ENCODE results near the gene JPT2. TPM values are rescaled to one million over a fixed set of nuclear protein-coding genes. Genes with fewer than 3 reads are reported as not detected.
A peak's percentile ranks its signal among the peaks of the same experiment; 100 is the strongest.

Gene JPT2
- total and polyA plus RNA-seq, 4 experiments from 2014 or later: 4.8 to 43.1 (median 24.4) TPM

DNA sequence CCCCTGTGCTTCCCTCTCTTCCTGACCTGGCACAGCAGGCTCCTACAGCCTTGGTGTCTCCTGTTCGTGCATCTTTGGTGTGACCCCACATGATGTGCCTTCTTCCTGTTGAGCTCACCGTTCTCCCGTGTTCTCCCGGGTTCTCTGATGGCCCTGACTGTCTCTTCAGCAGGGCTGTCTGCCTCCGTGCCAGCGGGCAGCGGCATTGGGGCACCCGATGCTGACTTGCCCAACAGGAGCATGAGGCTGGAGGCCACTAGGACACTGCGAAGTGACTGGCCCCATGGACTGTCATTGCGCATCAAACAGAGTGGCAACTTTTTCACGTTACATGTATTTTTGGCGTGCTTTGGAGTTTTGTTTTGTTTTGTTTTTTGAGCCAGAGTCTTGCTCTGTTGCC, 43.5 kb upstream of the JPT2 start:
- Mint-ChIP-seq H3K27me3 (no peaks in the 10 kb centered on the region), H3K36me3 (peaks cover 43 to 62% of the 10 kb centered on the region in 2 donors), H3K4me3 (no peak overlapping the region), H3K4me1 (peaks cover 0 to 7% (median 3%) of the 10 kb centered on the region in 4 donors), H3K9me3 (no peaks in the 10 kb centered on the region), H3K27ac (no peak overlapping the region)
- Histone ChIP-seq H3K4me3 (ENCODE audit: low read length in 2 of 2) (no peak overlapping the region), H3K36me3 (ENCODE audit: insufficient read depth, low read length) (peaks cover 51% of the 10 kb centered on the region), H3K27me3 (ENCODE audit: insufficient read depth, low read length) (no peaks in the 10 kb centered on the region), H3K9me3 (ENCODE audit: control insufficient read depth in 1 of 2, low read length in 2 of 2) (no peaks in the 10 kb centered on the region), H3K27ac (ENCODE audit: low read depth, low read length) (no peak overlapping the region), H3K4me1 (ENCODE audit: insufficient read depth, low read length) (no peaks in the 10 kb centered on the region)
- no peak for DNase-seq
- intact Hi-C loops (cut with micrococcal nuclease): no loop called here
- POLR2A ChIA-PET (ENCODE audit: partially characterized antibody): no interaction called here
- CTCF ChIA-PET (ENCODE audit: partially characterized antibody): interaction anchor here (1.1 kb wide), 1 partner anchor 89 kb away, joined by 3 read pairs; no protein-coding TSS in a partner anchor

DNA sequence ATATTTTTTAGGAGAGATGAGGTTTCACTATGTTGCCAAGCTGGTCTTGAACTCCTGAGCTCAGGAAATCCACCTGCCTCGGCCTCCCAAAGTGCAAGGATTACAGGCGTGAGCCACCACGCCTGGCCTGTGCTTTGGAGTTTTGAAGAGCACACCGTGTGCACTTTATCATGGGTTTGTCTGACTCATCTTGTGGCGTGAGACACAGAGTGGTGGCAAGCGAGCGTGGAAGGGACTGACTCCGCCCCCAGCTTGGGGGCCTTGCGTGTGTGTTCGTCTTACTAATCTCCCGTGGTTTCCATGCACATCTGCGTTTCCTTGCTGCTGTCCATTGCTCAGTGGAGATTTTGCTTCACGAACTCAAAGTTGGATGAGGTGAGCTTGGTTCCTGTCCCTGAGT, 43.0 kb upstream of the JPT2 start:
- Mint-ChIP-seq H3K27ac (no peak overlapping the region), H3K9me3 (no peaks in the 10 kb centered on the region), H3K4me3 (no peak overlapping the region), H3K4me1 (peaks cover 0 to 5% (median 3%) of the 10 kb centered on the region in 4 donors), H3K27me3 (no peaks in the 10 kb centered on the region), H3K36me3 (peaks cover 47 to 66% of the 10 kb centered on the region in 2 donors)
- no peak overlapping the region for H3K4me3 ChIP-seq (ENCODE audit: low read length in 2 of 2)
- H3K27ac ChIP-seq (ENCODE audit: low read depth, low read length): no peak overlapping the region
- peaks cover 56% of the 10 kb centered on the region for H3K36me3 ChIP-seq (ENCODE audit: insufficient read depth, low read length)
- H3K27me3 ChIP-seq (ENCODE audit: insufficient read depth, low read length): no peaks in the 10 kb centered on the region
- H3K9me3 ChIP-seq (ENCODE audit: control insufficient read depth in 1 of 2, low read length in 2 of 2): no peaks in the 10 kb centered on the region
- ChIA-PET CTCF (ENCODE audit: partially characterized antibody) (no interaction called here), POLR2A (ENCODE audit: partially characterized antibody) (no interaction called here)
- no peak for DNase-seq
- H3K4me1 ChIP-seq (ENCODE audit: insufficient read depth, low read length): no peaks in the 10 kb centered on the region
- intact Hi-C loops (cut with micrococcal nuclease): no loop called here

DNA sequence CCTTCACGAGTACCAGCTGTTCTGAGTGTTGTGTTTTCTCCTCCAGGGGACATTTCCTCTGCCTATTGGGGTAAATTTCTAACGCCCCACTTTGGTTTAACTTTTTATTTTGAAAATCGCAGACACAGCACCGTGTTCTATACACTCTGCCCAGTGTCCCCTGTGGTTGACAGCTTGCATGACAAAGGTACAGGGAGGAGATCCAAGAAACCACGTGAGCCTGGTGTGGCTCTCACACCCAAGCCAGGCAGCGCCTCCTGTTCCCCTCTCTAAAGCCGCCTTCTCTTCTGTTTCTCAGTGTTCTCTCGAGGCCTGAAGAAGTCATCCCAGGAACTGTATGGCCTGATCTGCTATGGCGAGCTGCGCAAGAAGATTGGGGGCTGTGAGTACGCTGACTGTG, 40.6 kb upstream of the JPT2 start:
- H3K4me3 ChIP-seq (ENCODE audit: low read length in 2 of 2): no peak overlapping the region
- ChIA-PET POLR2A (ENCODE audit: partially characterized antibody) (no interaction called here), CTCF (ENCODE audit: partially characterized antibody) (interaction anchor here (1.1 kb wide), 1 partner anchor 1290 kb away, joined by 4 read pairs; no protein-coding TSS in a partner anchor)
- Mint-ChIP-seq H3K9me3 (no peaks in the 10 kb centered on the region), H3K4me1 (peaks cover 0 to 11% (median 0%) of the 10 kb centered on the region in 4 donors), H3K27me3 (no peaks in the 10 kb centered on the region), H3K36me3 (peaks cover 50 to 65% of the 10 kb centered on the region in 2 donors), H3K27ac (no peak overlapping the region), H3K4me3 (no peak overlapping the region)
- H3K4me1 ChIP-seq (ENCODE audit: insufficient read depth, low read length): no peaks in the 10 kb centered on the region
- H3K27ac ChIP-seq (ENCODE audit: low read depth, low read length): no peak overlapping the region
- H3K27me3 ChIP-seq (ENCODE audit: insufficient read depth, low read length): no peaks in the 10 kb centered on the region
- intact Hi-C loops (cut with micrococcal nuclease): no loop called here
- peaks cover 76% of the 10 kb centered on the region for H3K36me3 ChIP-seq (ENCODE audit: insufficient read depth, low read length)
- no peaks in the 10 kb centered on the region for H3K9me3 ChIP-seq (ENCODE audit: control insufficient read depth in 1 of 2, low read length in 2 of 2)
- no peak for DNase-seq

DNA sequence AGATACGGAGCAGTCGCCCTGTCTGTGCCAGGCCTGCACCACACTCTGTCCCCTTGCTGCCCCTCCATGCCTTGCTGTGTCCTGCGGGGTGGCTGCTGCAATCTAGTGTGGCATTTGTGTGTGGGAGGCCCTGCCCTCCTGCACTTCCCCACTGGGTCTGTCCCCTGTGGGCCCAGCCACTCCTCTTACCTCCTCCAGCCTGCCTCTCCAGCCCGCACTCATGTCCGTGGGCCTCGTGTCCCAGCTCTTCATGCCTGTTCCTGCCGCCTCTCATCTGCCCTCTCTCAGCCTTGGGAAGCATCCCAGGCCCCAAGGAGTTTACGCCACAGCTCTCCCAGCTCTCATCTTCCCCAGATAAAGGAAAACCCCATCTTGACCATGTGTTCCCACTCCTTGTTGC, 39.3 kb upstream of the JPT2 start:
- intact Hi-C loops (cut with micrococcal nuclease): no loop called here
- Histone ChIP-seq H3K36me3 (ENCODE audit: insufficient read depth, low read length) (peaks cover 73% of the 10 kb centered on the region), H3K4me3 (ENCODE audit: low read length in 2 of 2) (no peak overlapping the region), H3K27me3 (ENCODE audit: insufficient read depth, low read length) (no peaks in the 10 kb centered on the region), H3K27ac (ENCODE audit: low read depth, low read length) (no peak overlapping the region), H3K4me1 (ENCODE audit: insufficient read depth, low read length) (no peaks in the 10 kb centered on the region), H3K9me3 (ENCODE audit: control insufficient read depth in 1 of 2, low read length in 2 of 2) (no peaks in the 10 kb centered on the region)
- POLR2A ChIA-PET (ENCODE audit: partially characterized antibody): interaction anchor here (0.7 kb wide), 1 partner anchor 87 kb away, joined by 3 read pairs; no protein-coding TSS in a partner anchor
- Mint-ChIP-seq H3K27me3 (no peaks in the 10 kb centered on the region), H3K27ac (peak overlapping the region in 1 of 7 donors; percentile 60), H3K4me3 (no peak overlapping the region), H3K4me1 (peaks cover 0 to 11% (median 2%) of the 10 kb centered on the region in 4 donors), H3K36me3 (peaks cover 50 to 66% of the 10 kb centered on the region in 2 donors), H3K9me3 (no peaks in the 10 kb centered on the region)
- CTCF ChIA-PET (ENCODE audit: partially characterized antibody): no interaction called here
- DNase-seq: no peak

DNA sequence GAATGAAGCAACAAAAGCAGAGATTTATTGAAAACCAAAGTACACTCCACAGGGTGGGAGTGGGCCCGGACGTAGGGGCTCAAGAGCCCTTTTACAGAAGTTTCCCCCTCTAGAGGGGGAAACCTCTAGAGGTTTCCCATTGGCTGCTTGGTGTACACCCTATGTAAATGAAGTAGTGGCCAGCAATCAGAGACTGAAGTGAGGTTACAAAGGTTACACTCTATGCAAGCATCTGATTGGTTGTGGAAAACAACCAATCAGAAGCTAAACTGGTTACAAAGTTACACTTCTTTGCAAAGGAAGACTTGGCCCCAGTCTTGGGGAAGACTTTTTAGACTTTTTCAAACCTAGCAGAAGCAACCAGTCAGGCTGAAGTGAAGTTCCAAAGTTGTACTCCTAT, 38.8 kb upstream of the JPT2 start:
- Histone ChIP-seq H3K36me3 (ENCODE audit: insufficient read depth, low read length) (peaks cover 74% of the 10 kb centered on the region), H3K9me3 (ENCODE audit: control insufficient read depth in 1 of 2, low read length in 2 of 2) (no peaks in the 10 kb centered on the region), H3K27ac (ENCODE audit: low read depth, low read length) (no peak overlapping the region), H3K27me3 (ENCODE audit: insufficient read depth, low read length) (no peaks in the 10 kb centered on the region), H3K4me1 (ENCODE audit: insufficient read depth, low read length) (no peaks in the 10 kb centered on the region), H3K4me3 (ENCODE audit: low read length in 2 of 2) (no peak overlapping the region)
- no peak for DNase-seq
- H3K9me3 Mint-ChIP-seq: no peaks in the 10 kb centered on the region
- intact Hi-C loops (cut with micrococcal nuclease): no loop called here
- H3K27ac Mint-ChIP-seq: peak overlapping the region in 1 of 7 donors; percentile 78
- H3K36me3 Mint-ChIP-seq: peaks cover 49 to 67% of the 10 kb centered on the region in 2 donors
- ChIA-PET CTCF (ENCODE audit: partially characterized antibody) (no interaction called here), POLR2A (ENCODE audit: partially characterized antibody) (no interaction called here)
- peaks cover 1 to 12% (median 3%) of the 10 kb centered on the region in 4 donors for H3K4me1 Mint-ChIP-seq
- H3K27me3 Mint-ChIP-seq: no peaks in the 10 kb centered on the region
- H3K4me3 Mint-ChIP-seq: no peak overlapping the region

DNA sequence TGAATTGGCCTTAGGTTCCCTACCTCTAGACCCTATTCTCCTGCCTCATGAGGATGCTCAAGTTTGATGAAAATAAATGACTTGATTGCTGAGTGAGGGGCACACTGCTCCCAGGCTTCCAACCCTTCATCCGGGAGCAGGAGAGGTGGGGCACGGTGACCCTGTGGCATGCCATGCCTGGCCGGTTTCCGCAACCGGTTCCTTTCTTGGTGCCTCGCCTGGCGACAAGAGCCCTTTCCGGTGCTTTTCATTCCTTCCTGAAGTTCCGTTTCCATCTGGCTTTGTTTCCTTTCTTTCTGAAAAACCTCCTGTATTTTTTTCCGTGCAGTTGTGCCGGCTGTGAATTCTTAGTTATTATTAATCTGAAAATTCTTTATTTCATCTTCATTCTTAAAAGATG, 38.2 kb upstream of the JPT2 start:
- H3K27me3 Mint-ChIP-seq: no peaks in the 10 kb centered on the region
- H3K27me3 ChIP-seq (ENCODE audit: insufficient read depth, low read length): no peaks in the 10 kb centered on the region
- no peak overlapping the region for H3K27ac ChIP-seq (ENCODE audit: low read depth, low read length)
- H3K4me1 Mint-ChIP-seq: peaks cover 1 to 17% (median 6%) of the 10 kb centered on the region in 4 donors
- H3K4me1 ChIP-seq (ENCODE audit: insufficient read depth, low read length): no peaks in the 10 kb centered on the region
- intact Hi-C loops (cut with micrococcal nuclease): no loop called here
- peaks cover 49 to 64% of the 10 kb centered on the region in 2 donors for H3K36me3 Mint-ChIP-seq
- H3K9me3 Mint-ChIP-seq: no peaks in the 10 kb centered on the region
- POLR2A ChIA-PET (ENCODE audit: partially characterized antibody): no interaction called here
- CTCF ChIA-PET (ENCODE audit: partially characterized antibody): no interaction called here
- H3K4me3 ChIP-seq (ENCODE audit: low read length in 2 of 2): no peak overlapping the region
- DNase-seq: no peak
- no peak overlapping the region for H3K27ac Mint-ChIP-seq
- no peak overlapping the region for H3K4me3 Mint-ChIP-seq
- peaks cover 69% of the 10 kb centered on the region for H3K36me3 ChIP-seq (ENCODE audit: insufficient read depth, low read length)
- H3K9me3 ChIP-seq (ENCODE audit: control insufficient read depth in 1 of 2, low read length in 2 of 2): no peaks in the 10 kb centered on the region

DNA sequence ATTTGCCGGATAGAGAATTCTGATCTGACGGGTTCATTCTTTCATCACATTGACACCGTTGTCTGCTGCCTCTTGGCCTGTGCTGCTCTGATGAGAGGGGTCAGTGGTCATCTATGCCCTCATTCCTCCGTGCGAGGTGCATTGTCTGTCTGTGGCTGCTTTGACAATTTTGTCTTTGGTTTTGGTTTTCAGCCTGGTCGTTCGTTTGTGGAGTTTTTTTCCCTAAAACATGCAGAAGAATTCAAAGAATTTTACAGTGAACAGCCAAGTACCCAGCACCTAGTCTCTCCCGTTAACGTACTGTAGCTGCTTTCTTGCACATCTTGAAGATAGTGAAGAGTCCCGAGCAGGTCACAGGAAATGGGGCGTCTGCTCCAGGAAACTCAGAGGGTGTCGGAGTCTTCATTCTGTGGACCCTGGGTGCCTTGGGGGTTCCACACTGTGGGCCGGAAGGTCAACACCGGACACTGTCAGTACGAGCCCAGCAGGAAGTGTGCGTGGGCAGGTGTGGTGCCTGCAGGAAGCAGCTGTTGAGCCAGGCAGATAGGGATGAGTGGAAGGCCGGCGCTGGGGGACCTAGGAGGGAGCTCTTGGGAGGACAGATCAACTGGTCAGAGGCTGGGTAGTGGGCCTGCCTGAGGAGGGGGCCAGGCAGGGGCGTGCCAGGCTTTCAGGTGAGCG, 37.7 kb upstream of the JPT2 start:
- H3K36me3 Mint-ChIP-seq: peaks cover 50 to 65% of the 10 kb centered on the region in 2 donors
- H3K4me3 Mint-ChIP-seq: peak overlapping the region in 1 of 8 donors; percentile 10
- ChIA-PET POLR2A (ENCODE audit: partially characterized antibody) (no interaction called here), CTCF (ENCODE audit: partially characterized antibody) (no interaction called here)
- intact Hi-C loops (cut with micrococcal nuclease): no loop called here
- H3K4me1 Mint-ChIP-seq: peaks cover 2 to 18% (median 8%) of the 10 kb centered on the region in 4 donors
- H3K27ac ChIP-seq (ENCODE audit: low read depth, low read length): no peak overlapping the region
- peaks cover 66% of the 10 kb centered on the region for H3K36me3 ChIP-seq (ENCODE audit: insufficient read depth, low read length)
- H3K4me3 ChIP-seq (ENCODE audit: low read length in 2 of 2): no peak overlapping the region
- H3K9me3 ChIP-seq (ENCODE audit: control insufficient read depth in 1 of 2, low read length in 2 of 2): no peaks in the 10 kb centered on the region
- DNase-seq: no peak
- no peaks in the 10 kb centered on the region for H3K27me3 Mint-ChIP-seq
- H3K27me3 ChIP-seq (ENCODE audit: insufficient read depth, low read length): no peaks in the 10 kb centered on the region
- no peaks in the 10 kb centered on the region for H3K9me3 Mint-ChIP-seq
- H3K27ac Mint-ChIP-seq: no peak overlapping the region
- no peaks in the 10 kb centered on the region for H3K4me1 ChIP-seq (ENCODE audit: insufficient read depth, low read length)

Measured in CD4-positive, alpha-beta memory T cell (primary cell).